Parathyroid adenoma (tissue), 2 donors: ENCODE results near the gene COPZ2.

Experiments
- H2AFZ ChIP-seq: fragments of 300-600 bp; sonication (generic); one replicate; pipeline ENCODE4 v1.7.0; 2017; ENCODE audit warnings: antibody characterized with exemption, mild to moderate bottlenecking
- H3K27ac ChIP-seq: fragments of 300-600 bp; sonication (generic); one replicate; pipeline ENCODE4 v1.7.0; 2017
- H3K27me3 ChIP-seq: fragments of 300-600 bp; sonication (generic); one replicate; pipeline ENCODE4 v1.7.0; 2017; ENCODE audit warnings: low read length; ENCODE audit not compliant: control insufficient read depth, insufficient read depth
- H3K36me3 ChIP-seq: fragments of 300-600 bp; sonication (generic); one replicate; pipeline ENCODE4 v1.7.0; 2017; ENCODE audit warnings: low read length; ENCODE audit not compliant: control insufficient read depth, insufficient read depth
- H3K4me1 ChIP-seq: fragments of 300-600 bp; sonication (generic); one replicate; pipeline ENCODE4 v1.7.0; 2017; ENCODE audit warnings: control low read depth
- H3K4me2 ChIP-seq: fragments of 300-600 bp; sonication (generic); one replicate; pipeline ENCODE4 v1.7.0; 2017; ENCODE audit warnings: low read length
- H3K4me3 ChIP-seq: fragments of 300-600 bp; sonication (generic); one replicate; pipeline ENCODE4 v1.7.0; 2017; ENCODE audit warnings: low read depth, low read length
- H3K79me2 ChIP-seq: fragments of 300-600 bp; sonication (generic); one replicate; pipeline ENCODE4 v1.7.0; 2017; ENCODE audit warnings: control low read depth
- H3K9ac ChIP-seq: fragments of 300-600 bp; sonication (generic); one replicate; pipeline ENCODE4 v1.7.0; 2017; ENCODE audit warnings: mild to moderate bottlenecking
- H3K9me3 ChIP-seq: fragments of 300-600 bp; sonication (generic); one replicate; pipeline ENCODE4 v1.7.0; 2017; ENCODE audit warnings: low read length; ENCODE audit not compliant: control insufficient read depth
- CTCF ChIP-seq: fragments of 300-600 bp; sonication (generic); IDR thresholded peaks from one replicate; pipeline ENCODE4 v1.7.0; 2017; ENCODE audit warnings: antibody characterized with exemption, mild to moderate bottlenecking
- donor health status: primary hyperparathyroidism.

COPZ2 gene

DNA sequence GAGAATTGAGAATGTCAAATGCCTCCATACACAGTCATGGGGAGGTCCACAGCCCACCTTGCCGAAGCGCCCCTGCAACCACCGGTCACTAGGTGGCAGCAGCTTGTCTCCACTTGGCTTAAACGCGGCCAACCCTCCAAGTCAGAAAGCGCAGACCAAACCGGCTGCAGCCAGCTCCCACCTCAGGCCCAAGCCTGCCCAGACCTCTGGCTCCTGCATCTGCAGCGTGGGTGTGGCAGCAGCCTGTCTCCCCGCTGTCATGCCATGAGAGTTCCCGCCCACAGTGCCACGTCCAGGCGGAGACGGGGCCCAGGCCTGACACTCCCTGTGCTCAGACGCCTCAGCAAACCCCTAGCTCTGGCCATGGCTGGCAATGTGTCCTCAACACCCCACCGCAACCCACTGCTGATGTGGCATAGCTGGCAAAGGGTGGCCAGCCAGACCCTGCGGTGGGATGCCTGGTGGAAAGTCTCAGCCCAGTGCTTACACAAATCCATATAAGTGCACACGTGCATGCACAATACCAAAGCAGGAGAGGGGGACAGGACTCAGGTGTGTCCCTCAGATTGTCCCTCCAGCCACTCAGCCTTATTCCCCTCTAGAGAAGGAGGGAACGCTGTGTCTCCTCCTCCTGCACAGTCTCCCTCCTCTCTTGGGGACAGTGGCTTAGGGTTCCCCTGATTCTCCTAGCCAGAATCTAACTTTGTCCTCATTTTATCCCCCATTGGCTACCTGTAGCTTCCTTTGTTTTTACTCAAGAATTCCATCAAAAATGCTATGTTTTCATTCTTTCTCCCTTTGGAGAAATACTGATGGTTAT, 10.9 kb downstream of the COPZ2 start:
- no peak overlapping the region for H3K4me3 ChIP-seq
- no peaks in the 10 kb centered on the region for H3K9me3 ChIP-seq
- TF ChIP-seq CTCF, result peak; percentile 89
- peak overlapping the region; percentile 61 for H2AFZ ChIP-seq
- no peaks in the 10 kb centered on the region for H3K27me3 ChIP-seq
- H3K4me1 ChIP-seq, result peaks cover 28% of the 10 kb centered on the region
- H3K9ac ChIP-seq, result no peak overlapping the region
- H3K4me2 ChIP-seq, result no peak overlapping the region
- no peaks in the 10 kb centered on the region for H3K36me3 ChIP-seq
- H3K79me2 ChIP-seq, result no peaks in the 10 kb centered on the region
- H3K27ac ChIP-seq, result no peak overlapping the region

- Histone ChIP-seq H3K36me3 (no peaks in the 10 kb centered on the region), H3K9me3 (no peaks in the 10 kb centered on the region), H3K9ac (no peak overlapping the region), H3K4me3 (no peak overlapping the region), H3K4me2 (peak overlapping the region; percentile 71), H3K27me3 (no peaks in the 10 kb centered on the region), H3K79me2 (no peaks in the 10 kb centered on the region), H3K4me1 (peaks cover 28% of the 10 kb centered on the region), H3K27ac (no peak overlapping the region), H2AFZ (peak overlapping the region; percentile 88)
- no peak for TF ChIP-seq CTCF
These were observed 11.6 kb downstream of the COPZ2 start for GRCh38 chr17:48025904-48026501.

GRCh38 chr17:48025040-48025903, 12.3 kb downstream of the COPZ2 start:
- Histone ChIP-seq H3K4me2 (peak overlapping the region; percentile 71), H3K36me3 (no peaks in the 10 kb centered on the region), H3K4me3 (peak overlapping the region; percentile 43), H3K79me2 (no peaks in the 10 kb centered on the region), H3K27ac (peak overlapping the region; percentile 82), H3K4me1 (peaks cover 28% of the 10 kb centered on the region), H3K27me3 (no peaks in the 10 kb centered on the region), H2AFZ (peak overlapping the region; percentile 88), H3K9ac (no peak overlapping the region), H3K9me3 (no peaks in the 10 kb centered on the region)
- TF ChIP-seq CTCF, result peak; percentile 91

DNA sequence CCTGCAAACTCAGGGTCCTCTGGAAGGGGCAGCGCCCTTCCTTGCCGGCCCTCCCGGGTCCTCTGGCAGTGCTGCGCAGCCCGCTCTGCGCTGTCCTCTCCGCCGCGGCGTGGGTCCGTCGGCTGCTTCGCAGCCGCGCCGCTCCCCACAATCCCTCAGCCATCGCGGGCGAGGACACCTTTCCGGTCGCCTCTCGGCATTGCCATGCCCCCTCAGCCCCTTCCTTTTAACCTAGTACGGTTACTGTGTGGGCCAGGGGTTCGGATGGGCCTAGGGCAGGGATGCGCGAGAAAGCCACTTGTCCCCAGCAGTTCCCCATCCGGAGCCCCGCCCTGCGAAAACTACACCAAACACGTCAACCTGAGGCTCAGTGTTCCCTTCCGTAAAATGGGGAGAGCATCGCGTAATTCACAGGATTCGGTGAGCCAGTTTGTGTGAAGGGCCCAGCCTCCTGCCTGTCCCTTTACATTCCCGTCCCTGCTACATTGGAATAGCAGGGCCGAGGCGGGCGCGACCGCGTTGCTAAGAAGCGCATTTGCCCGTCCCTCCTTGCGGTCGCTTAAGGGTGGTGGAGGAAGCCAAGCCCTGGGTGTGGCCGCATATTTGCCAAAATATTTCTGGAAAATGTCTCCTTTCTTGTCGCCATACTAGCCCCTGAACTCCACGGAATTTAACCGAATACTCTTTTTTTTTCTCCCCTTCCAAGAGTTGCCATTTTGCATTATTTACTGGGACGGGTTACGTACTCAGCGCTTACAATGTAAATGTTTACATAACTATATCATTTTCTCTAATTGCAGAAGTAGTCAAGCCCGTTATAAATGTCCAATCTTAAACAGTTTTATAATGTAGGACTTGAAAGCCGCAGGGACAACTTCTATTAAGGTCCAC, 13.2 kb downstream of the COPZ2 start:
- peak overlapping the region; percentile 82 for H3K27ac ChIP-seq
- no peaks in the 10 kb centered on the region for H3K9me3 ChIP-seq
- H3K27me3 ChIP-seq, result no peaks in the 10 kb centered on the region
- no peak overlapping the region for H3K9ac ChIP-seq
- H3K36me3 ChIP-seq, result no peaks in the 10 kb centered on the region
- peak overlapping the region; percentile 51 for H3K4me2 ChIP-seq
- H3K79me2 ChIP-seq, result no peaks in the 10 kb centered on the region
- H3K4me3 ChIP-seq, result peak overlapping the region; percentile 41
- peak overlapping the region; percentile 88 for H2AFZ ChIP-seq
- TF ChIP-seq CTCF, result no peak
- H3K4me1 ChIP-seq, result peaks cover 28% of the 10 kb centered on the region
